Dendritic cell treated with granulocyte-macrophage colony-stimulating factor and Interleukin-4, amounts not matched to agents 40 ng/mL and 50 ng/mL, for 4 days (primary cell): ENCODE results near the gene PPARG.

Experiments used
- H3K27ac Mint-ChIP-seq: one replicate; pipeline ENCODE4 v1.8.0; 2022; ENCODE audit warnings: mild to moderate bottlenecking, mixed read lengths
- H3K27me3 Mint-ChIP-seq: one replicate; pipeline ENCODE4 v1.8.0; 2022; ENCODE audit warnings: mild to moderate bottlenecking, mixed read lengths
- H3K36me3 Mint-ChIP-seq: one replicate; pipeline ENCODE4 v1.8.0; 2022; ENCODE audit warnings: low read depth, mixed read lengths
- H3K4me1 Mint-ChIP-seq: one replicate; pipeline ENCODE4 v1.8.0; 2022; ENCODE audit warnings: low read depth, mixed read lengths
- H3K4me3 Mint-ChIP-seq: one replicate; pipeline ENCODE4 v1.8.0; 2022; ENCODE audit warnings: mild to moderate bottlenecking, moderate library complexity, mixed read lengths
- H3K9me3 Mint-ChIP-seq: one replicate; pipeline ENCODE4 v1.8.0; 2022; ENCODE audit warnings: mixed read lengths
- intact Hi-C: fragments of 100-400 bp; cut with micrococcal nuclease; formaldehyde crosslinking; loops from one replicate; pipeline ENCODE4 v1.15.0; 2022

The PPARG gene

GRCh38 chr3:12286927-12287726 is 1.7 kb upstream of the PPARG start:
- peaks cover 14% of the 10 kb centered on the region for H3K27me3 Mint-ChIP-seq
- H3K27ac Mint-ChIP-seq = peak overlapping the region; percentile 89
- intact Hi-C loops = loop anchor here (5.0 to 10.0 kb wide), 4 partner anchors 62 to 195 kb away; partner anchors contain the start of gene TSEN2
- peaks cover 29% of the 10 kb centered on the region for H3K4me1 Mint-ChIP-seq
- no peaks in the 10 kb centered on the region for H3K36me3 Mint-ChIP-seq
- no peaks in the 10 kb centered on the region for H3K9me3 Mint-ChIP-seq
- H3K4me3 Mint-ChIP-seq = peak overlapping the region; percentile 76

- intact Hi-C loops = loop anchor here (5.0 to 10.0 kb wide), 4 partner anchors 63 to 195 kb away; partner anchors contain the start of gene TSEN2
- Mint-ChIP-seq H3K4me3 (peak overlapping the region; percentile 84), H3K9me3 (no peaks in the 10 kb centered on the region), H3K27ac (peak overlapping the region; percentile 89), H3K4me1 (peaks cover 32% of the 10 kb centered on the region), H3K27me3 (peaks cover 13% of the 10 kb centered on the region), H3K36me3 (no peaks in the 10 kb centered on the region)
These were observed 1.1 kb upstream of the PPARG start for GRCh38 chr3:12287727-12288181.

- peaks cover 43% of the 10 kb centered on the region for H3K4me1 Mint-ChIP-seq
- H3K9me3 Mint-ChIP-seq = no peaks in the 10 kb centered on the region
- peaks cover 10% of the 10 kb centered on the region for H3K27me3 Mint-ChIP-seq
- no peak overlapping the region for H3K4me3 Mint-ChIP-seq
- intact Hi-C loops = loop anchor here (5.0 to 10.0 kb wide), 4 partner anchors 65 to 193 kb away; partner anchors contain the start of gene TSEN2
- H3K27ac Mint-ChIP-seq = no peak overlapping the region
- H3K36me3 Mint-ChIP-seq = no peaks in the 10 kb centered on the region
These were observed 654 bp downstream of the PPARG start for GRCh38 chr3:12289524-12289923.

- Mint-ChIP-seq H3K27me3 (no peaks in the 10 kb centered on the region), H3K27ac (no peak overlapping the region), H3K9me3 (no peaks in the 10 kb centered on the region), H3K4me1 (peaks cover 34% of the 10 kb centered on the region), H3K4me3 (no peak overlapping the region), H3K36me3 (no peaks in the 10 kb centered on the region)
- intact Hi-C loops = no loop called here
These were observed 3.9 kb downstream of the PPARG start for GRCh38 chr3:12292770-12293169.

- Mint-ChIP-seq H3K4me3 (no peak overlapping the region), H3K9me3 (no peaks in the 10 kb centered on the region), H3K36me3 (no peaks in the 10 kb centered on the region), H3K27me3 (no peaks in the 10 kb centered on the region), H3K27ac (no peak overlapping the region), H3K4me1 (peaks cover 27% of the 10 kb centered on the region)
- intact Hi-C loops = no loop called here
These were observed 6.2 kb downstream of the PPARG start for GRCh38 chr3:12294885-12295580.

- no peaks in the 10 kb centered on the region for H3K27me3 Mint-ChIP-seq
- H3K4me3 Mint-ChIP-seq = no peak overlapping the region
- no peaks in the 10 kb centered on the region for H3K36me3 Mint-ChIP-seq
- H3K4me1 Mint-ChIP-seq = peaks cover 27% of the 10 kb centered on the region
- intact Hi-C loops = no loop called here
- H3K9me3 Mint-ChIP-seq = no peaks in the 10 kb centered on the region
- no peak overlapping the region for H3K27ac Mint-ChIP-seq
These were observed 7.6 kb downstream of the PPARG start for GRCh38 chr3:12296511-12296910.

GRCh38 chr3:12299026-12299425 is 10.2 kb downstream of the PPARG start:
- no peak overlapping the region for H3K27ac Mint-ChIP-seq
- peaks cover 29% of the 10 kb centered on the region for H3K4me1 Mint-ChIP-seq
- H3K9me3 Mint-ChIP-seq = no peaks in the 10 kb centered on the region
- no peak overlapping the region for H3K4me3 Mint-ChIP-seq
- H3K27me3 Mint-ChIP-seq = no peaks in the 10 kb centered on the region
- intact Hi-C loops = no loop called here
- peaks cover 10% of the 10 kb centered on the region for H3K36me3 Mint-ChIP-seq

GRCh38 chr3:12300137-12300536 is 11.3 kb downstream of the PPARG start:
- Mint-ChIP-seq H3K36me3 (peaks cover 10% of the 10 kb centered on the region), H3K27ac (no peak overlapping the region), H3K4me1 (peaks cover 37% of the 10 kb centered on the region), H3K4me3 (no peak overlapping the region), H3K27me3 (no peaks in the 10 kb centered on the region), H3K9me3 (no peaks in the 10 kb centered on the region)
- intact Hi-C loops = loop anchor here (5.0 kb wide), 1 partner anchor 108 kb away; no protein-coding TSS in a partner anchor

GRCh38 chr3:12301031-12301430 is 12.2 kb downstream of the PPARG start:
- Mint-ChIP-seq H3K36me3 (peaks cover 10% of the 10 kb centered on the region), H3K4me3 (no peak overlapping the region), H3K27me3 (no peaks in the 10 kb centered on the region), H3K27ac (no peak overlapping the region), H3K9me3 (no peaks in the 10 kb centered on the region), H3K4me1 (peaks cover 38% of the 10 kb centered on the region)
- intact Hi-C loops = loop anchor here (5.0 kb wide), 1 partner anchor 109 kb away; no protein-coding TSS in a partner anchor

GRCh38 chr3:12301513-12301912 is 12.6 kb downstream of the PPARG start:
- Mint-ChIP-seq H3K36me3 (peaks cover 10% of the 10 kb centered on the region), H3K4me3 (no peak overlapping the region), H3K27me3 (no peaks in the 10 kb centered on the region), H3K9me3 (no peaks in the 10 kb centered on the region), H3K27ac (no peak overlapping the region), H3K4me1 (peaks cover 38% of the 10 kb centered on the region)
- intact Hi-C loops = loop anchor here (5.0 kb wide), 1 partner anchor 109 kb away; no protein-coding TSS in a partner anchor

GRCh38 chr3:12302564-12302963 is 13.7 kb downstream of the PPARG start:
- Mint-ChIP-seq H3K27ac (no peak overlapping the region), H3K9me3 (no peaks in the 10 kb centered on the region), H3K4me3 (no peak overlapping the region), H3K4me1 (peaks cover 43% of the 10 kb centered on the region), H3K36me3 (peaks cover 10% of the 10 kb centered on the region), H3K27me3 (no peaks in the 10 kb centered on the region)
- intact Hi-C loops = loop anchor here (5.0 kb wide), 1 partner anchor 110 kb away; no protein-coding TSS in a partner anchor

- Mint-ChIP-seq H3K27me3 (no peaks in the 10 kb centered on the region), H3K4me3 (no peak overlapping the region), H3K27ac (peak overlapping the region; percentile 70), H3K36me3 (peaks cover 10% of the 10 kb centered on the region), H3K4me1 (peaks cover 51% of the 10 kb centered on the region), H3K9me3 (no peaks in the 10 kb centered on the region)
- intact Hi-C loops = loop anchor here (5.0 kb wide), 1 partner anchor 111 kb away; no protein-coding TSS in a partner anchor
These were observed 14.7 kb downstream of the PPARG start for GRCh38 chr3:12303534-12303933.

- H3K36me3 Mint-ChIP-seq = peaks cover 10% of the 10 kb centered on the region
- peak overlapping the region; percentile 70 for H3K27ac Mint-ChIP-seq
- H3K27me3 Mint-ChIP-seq = no peaks in the 10 kb centered on the region
- intact Hi-C loops = loop anchor here (5.0 kb wide), 1 partner anchor 112 kb away; no protein-coding TSS in a partner anchor
- peaks cover 55% of the 10 kb centered on the region for H3K4me1 Mint-ChIP-seq
- no peaks in the 10 kb centered on the region for H3K9me3 Mint-ChIP-seq
- H3K4me3 Mint-ChIP-seq = no peak overlapping the region
These were observed 15.1 kb downstream of the PPARG start for GRCh38 chr3:12303993-12304392.

- H3K36me3 Mint-ChIP-seq = peaks cover 4% of the 10 kb centered on the region
- no peaks in the 10 kb centered on the region for H3K9me3 Mint-ChIP-seq
- H3K27me3 Mint-ChIP-seq = no peaks in the 10 kb centered on the region
- H3K4me3 Mint-ChIP-seq = no peak overlapping the region
- intact Hi-C loops = no loop called here
- peak overlapping the region; percentile 57 for H3K27ac Mint-ChIP-seq
- peaks cover 50% of the 10 kb centered on the region for H3K4me1 Mint-ChIP-seq
These were observed 18.3 kb downstream of the PPARG start for GRCh38 chr3:12307136-12307535.
